ENCODE measurements around the gene CRYZ.

Gene CRYZ

DNA sequence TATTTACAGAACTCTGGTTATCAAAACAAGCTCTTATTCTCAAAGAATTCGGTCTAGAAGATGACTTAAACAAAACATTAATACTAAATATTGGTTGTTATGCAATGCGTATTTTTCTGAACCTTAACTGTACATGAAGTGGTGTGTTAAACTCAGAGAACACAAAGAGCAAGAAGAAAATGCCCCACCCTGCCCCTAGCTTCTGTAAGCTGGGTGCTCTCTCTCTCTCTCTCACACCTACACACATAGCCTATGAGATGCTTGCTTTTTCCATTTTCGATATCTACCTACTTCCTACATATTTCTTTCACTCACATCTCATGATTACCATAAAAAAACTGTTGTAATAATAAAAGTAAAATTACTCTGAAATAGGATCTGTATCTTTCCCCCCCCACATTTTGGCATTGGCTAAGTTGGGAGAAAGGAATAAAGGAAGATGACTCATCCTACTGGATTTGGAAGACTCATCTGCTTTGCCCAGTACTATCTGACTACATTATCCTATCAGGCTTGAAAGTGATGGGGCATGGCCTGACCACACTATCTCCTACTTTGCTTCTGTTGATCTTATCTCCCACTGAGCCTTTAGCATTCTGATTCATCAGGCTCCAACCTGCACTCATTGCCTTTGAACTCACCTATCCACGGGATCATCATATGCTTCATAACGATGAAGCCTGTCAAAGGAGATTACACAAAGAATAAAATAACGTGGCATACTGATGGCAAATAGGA lies 2.9 kb downstream of the CRYZ start:
- DNase-seq (ENCODE audit: low read depth): no peak

DNA sequence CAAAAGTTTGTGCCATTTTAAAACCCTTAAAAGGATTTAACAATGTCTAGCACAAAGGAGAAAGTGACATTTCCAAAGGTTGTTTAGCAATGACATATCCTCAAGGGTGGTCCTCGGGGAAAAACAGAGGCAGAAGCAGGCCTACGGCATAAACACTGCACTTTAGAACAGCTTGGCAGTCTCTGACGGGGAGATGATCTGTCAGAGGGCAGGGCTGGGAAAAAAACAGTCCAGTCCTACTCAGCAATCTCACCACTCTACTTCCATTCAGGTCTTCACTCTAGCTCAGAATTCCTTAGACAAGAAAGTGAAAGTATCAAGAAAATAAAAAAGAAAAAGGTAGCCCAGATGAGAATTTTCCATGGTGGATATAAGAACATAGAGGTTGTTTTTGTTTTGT lies 4.1 kb downstream of the CRYZ start:
- DNase-seq (ENCODE audit: low read depth): no peak

DNA sequence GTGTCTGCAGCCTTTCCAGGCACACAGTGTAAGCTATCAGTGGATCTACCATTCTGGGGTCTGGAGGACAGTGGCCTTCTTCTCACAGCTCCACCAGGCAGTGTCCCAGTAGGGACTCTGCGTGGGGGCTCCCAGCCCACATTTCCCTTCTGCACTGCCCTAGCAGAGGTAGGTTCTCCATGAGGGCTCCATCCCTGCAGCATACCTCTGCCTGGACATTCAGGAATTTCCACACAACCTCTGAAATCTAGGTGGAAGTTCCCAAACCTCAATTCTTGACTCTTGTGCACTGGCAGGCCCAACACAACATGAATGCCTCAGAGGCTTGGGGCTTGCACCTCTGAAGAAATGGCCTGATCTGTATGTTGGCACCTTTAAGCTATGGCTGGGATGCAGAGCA lies 6.8 kb downstream of the CRYZ start:
- DNase-seq (ENCODE audit: low read depth): no peak

DNA sequence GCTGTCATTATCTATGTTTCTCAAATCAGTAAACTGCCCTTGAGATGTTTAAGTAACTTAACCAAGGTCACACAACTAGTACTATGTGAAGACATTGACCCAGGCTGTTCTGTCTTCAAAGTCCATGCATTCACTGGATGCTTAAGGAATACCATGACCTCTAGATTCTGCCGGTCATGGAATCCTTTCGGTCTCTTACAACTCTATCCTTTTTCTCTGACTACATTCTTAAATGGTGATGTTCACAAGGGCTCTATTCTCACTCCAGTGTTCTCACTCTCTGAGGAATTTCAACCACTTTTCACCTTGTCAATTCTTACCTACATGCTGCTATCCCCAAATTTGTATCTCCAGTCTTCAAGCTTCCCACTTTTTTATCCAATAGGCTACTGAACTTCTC lies 15.2 kb downstream of the CRYZ start:
- DNase-seq (ENCODE audit: low read depth): no peak

DNA sequence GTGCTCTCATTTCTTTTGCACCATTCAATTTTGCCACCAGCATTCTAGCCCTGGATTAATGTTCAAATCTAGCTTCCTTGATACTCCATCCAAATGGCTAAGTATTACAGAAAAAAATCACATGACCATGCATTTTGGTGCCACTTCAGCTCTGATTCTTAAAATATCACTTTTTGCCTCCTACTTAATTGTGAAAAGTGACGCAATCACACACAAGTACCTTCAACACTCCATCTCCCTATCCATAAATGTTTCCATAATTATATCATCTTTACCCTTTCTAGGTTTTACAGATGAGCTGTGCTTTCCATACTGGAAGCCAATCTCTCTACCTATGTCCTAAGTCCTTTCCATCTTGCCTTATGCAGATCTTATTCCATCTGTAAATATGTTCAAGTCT lies 16.0 kb downstream of the CRYZ start:
- no peak for DNase-seq (ENCODE audit: low read depth)

DNA sequence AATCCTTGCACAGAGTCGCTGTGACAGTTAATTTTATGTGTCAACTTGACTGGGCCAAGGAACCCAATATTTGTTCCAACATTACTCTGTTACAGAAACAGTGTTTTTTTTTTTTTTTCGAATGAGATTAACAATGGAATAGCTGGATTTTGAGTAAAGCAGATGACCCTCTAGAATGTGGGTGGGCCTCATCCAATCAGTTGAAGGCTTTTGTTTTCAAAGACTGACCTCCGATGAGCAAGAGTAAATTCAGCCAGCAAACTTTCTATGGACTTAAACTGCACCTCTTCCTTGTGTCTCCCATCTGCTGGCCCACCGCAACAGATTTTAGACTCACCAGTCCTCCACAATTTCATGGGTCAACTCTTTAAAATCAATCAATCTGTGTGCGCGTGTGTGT lies 17.0 kb downstream of the CRYZ start:
- no peak for DNase-seq (ENCODE audit: low read depth)

DNA sequence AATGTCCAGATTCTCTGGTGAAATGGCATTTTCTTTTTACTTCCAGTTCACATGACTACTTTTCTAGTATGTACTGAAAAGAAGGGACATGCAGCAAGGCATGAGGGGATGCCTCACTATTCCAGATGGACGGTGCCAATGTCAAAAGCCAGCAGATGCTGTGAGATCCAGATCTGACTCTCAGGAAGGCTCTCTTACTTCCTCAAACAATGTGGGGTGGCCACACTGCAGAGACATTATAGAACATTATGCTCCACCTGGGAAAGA lies 17.7 kb downstream of the CRYZ start:
- DNase-seq (ENCODE audit: low read depth): no peak

DNA sequence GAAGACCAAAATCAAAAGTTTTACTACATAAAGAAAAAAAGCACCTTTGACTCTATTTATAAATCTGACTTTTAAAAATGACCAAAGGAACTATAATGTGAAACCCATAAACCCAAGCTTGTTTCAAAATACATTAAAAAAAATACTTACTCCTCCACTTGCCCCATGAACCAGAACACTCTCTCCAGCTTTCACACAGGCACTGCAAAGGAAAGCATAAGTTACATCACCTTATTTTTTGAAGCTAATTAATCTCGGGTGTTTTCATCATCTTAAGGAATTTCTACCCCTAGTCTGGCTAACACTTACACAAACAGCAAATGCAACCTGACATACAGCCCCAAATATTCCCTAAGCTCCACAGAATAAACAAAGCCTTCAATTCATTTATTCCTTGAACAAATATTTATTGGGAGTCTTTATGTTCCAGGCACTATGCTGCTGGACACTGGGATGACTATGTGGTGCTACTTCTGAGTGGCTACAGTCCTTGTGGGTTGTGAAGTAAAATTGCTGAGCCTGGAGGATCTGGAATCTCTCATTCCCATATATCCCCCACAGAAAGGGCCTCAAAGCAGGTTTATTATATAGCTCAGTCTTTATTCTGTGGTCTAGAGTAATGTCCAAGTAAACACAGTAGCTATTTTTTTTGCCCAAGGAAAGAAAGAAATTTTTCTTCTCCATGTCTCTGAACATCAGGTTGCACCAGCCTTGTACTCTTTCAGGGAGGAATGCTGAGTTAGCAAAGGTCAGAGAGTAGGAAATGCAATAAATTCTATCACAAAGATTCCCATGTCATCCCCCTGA lies 18.2 kb downstream of the CRYZ start:
- no peak for DNase-seq (ENCODE audit: low read depth)

DNA sequence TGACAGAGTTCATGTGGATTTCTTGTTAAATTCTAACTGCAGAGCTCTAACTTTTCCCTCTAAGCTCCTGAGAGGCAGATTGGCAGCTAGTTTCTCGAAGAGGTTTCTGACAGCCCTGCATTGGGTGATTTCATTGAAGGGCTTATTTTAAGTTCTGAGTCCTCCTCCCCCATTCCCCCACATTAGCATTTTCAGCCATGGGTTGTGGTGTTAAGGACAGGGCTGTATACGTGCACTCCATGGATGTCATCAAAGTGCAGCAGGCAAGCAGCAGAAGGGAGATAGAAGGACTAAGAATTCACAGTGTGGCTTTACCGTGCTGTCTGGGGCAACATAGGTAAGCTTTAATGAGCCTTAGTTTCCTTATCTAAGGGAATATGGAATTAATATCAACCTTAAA lies 19.0 kb downstream of the CRYZ start:
- no peak for DNase-seq (ENCODE audit: low read depth)

DNA sequence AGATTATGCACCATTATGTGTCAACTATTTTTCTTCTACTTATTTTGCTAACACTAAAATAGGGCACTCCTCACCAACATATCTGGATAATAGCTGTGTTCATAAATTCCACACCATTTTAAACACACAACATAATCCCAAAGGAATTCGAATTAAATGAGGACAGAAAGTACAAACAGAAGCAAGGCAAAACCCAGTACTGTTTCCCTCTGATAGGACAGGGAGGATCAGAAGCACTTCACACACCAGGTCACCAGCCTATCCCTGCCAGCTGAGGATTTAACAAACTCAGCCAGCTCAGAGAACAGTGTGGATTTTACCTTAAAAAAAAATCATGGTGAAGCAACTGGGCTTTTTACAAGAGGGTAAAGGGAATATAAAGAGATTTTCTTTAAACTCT lies 20.0 kb downstream of the CRYZ start:
- no peak for DNase-seq (ENCODE audit: low read depth)

DNA sequence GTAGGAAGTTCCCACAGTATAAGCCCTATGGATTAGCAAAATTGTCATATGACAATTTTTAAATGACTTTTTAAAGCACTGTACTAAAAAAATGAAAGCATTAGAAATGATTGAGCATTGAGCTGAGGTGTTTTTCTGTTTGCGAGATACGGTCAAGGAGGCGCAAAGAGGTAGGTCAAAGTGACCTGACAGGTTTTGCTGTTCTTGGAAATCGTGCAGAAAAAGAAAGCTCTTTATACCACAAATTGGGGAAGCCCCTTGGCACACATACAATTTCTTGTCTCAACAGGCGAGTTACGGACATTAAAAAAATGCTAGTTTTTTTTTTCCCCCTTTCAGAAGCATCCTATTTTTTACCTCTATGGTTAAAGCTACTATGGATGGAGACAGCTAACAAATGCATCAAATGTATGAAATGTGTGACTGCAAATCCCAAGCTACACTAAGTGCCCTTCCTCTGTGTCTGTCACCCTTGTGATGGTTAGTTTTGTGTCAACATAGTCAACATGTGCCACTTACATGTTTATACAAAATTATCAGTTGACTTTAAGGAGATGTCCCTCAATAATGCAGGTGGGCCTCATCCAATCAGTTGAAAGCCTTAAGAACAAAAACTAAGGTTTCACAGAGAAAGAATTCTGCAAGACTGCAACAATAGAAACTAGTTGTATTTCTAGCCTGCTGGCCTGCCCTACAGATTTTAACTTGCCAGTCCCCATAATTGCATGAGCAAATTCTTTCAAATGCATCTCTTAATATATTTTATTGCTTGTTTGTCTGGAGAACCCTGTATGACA lies 29.3 kb downstream of the CRYZ start:
- no peak for DNase-seq (ENCODE audit: low read depth)

DNA sequence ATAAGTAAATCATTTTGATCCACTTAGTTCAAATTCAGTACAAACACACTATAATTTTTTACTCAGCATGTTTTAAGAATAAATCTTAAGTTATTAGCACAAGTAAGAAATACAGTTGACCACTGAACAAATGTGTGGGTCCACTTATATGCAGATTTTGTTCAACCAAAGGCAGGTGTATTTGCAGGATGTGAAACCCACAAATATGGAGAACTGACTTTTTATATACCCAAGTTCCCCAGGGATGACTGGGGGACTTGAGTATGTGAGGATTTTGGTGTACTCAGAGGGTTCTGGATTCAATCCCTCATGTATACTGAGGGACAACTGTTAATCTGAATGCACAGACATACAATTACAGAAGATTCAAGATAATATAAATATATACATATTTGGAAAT lies 33.5 kb downstream of the CRYZ start:
- DNase-seq (ENCODE audit: low read depth): no peak

DNA sequence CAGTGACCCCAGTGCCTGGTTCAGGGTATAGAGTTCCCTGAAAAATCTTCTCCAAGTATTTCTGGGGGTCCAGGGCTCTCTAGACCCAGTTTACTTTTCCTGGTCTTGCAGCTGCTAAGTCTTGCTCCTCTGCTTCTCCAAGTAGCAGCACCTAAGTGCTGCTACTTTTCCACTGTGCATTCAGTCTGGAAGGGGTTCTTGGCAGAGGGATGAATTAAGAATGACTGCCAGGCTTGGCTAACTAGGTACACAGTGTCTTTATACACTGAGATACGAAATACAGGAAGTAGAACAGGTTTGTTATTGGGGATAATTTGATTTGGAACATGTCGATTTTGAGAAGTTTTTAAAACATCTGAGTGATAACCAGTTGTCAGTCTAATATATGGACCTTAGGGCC lies 35.0 kb downstream of the CRYZ start:
- no peak for DNase-seq (ENCODE audit: low read depth)

DNA sequence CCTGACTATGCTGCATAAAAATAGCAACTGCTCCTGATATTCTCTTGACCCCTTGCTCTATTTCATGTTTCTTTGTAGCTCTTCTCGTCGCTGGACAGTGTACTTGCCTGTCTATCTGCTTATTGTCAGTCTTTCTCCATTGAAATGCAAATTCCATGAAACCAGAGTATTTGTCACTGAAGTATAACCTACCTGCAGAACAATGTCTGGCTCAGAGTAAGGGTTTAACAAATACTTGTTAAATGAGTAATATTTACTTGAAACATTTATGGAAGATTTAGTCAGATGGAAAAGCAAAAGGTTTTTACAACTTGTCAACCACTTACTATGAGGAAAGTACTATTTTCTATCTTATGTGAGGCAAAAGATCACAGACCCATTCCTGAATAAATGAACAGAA lies 39.4 kb downstream of the CRYZ start:
- DNase-seq (ENCODE audit: low read depth): no peak

DNA sequence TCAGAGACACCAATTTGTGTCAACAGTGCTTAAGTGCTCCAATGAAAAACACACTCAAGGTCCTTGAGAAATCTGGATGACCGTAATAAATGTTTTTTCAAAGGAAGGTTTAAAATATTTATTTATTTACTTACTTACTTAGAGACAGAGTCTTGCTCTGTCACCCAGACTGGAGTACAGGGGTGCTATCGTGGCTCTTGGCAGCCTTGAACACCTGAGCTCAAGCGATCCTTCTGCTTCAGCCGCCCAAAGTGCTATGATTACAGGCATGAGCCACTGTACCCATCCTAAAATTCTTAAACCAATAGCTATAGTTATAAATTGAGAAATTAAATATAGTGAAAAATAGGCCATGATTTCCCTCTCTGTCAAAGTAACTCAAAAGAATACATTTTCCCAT lies 41.9 kb downstream of the CRYZ start:
- DNase-seq (ENCODE audit: low read depth): no peak

DNA sequence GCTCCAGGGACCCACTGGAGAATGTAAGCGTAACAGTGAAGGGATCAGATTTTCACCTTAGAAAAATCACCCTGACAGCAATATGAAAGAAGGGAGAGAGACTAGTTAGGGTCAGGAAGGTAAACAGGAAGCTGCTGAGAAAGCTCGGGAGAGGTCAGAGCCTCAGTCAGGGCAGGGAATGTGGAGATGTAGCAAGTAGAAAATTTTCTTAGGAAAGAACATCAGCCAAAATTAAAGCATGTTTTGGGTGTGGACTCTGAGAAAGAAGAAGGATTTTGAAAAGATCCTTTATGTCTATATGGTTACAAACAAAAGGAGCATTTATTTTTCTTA lies 42.5 kb downstream of the CRYZ start:
- no peak for DNase-seq (ENCODE audit: low read depth)

DNA sequence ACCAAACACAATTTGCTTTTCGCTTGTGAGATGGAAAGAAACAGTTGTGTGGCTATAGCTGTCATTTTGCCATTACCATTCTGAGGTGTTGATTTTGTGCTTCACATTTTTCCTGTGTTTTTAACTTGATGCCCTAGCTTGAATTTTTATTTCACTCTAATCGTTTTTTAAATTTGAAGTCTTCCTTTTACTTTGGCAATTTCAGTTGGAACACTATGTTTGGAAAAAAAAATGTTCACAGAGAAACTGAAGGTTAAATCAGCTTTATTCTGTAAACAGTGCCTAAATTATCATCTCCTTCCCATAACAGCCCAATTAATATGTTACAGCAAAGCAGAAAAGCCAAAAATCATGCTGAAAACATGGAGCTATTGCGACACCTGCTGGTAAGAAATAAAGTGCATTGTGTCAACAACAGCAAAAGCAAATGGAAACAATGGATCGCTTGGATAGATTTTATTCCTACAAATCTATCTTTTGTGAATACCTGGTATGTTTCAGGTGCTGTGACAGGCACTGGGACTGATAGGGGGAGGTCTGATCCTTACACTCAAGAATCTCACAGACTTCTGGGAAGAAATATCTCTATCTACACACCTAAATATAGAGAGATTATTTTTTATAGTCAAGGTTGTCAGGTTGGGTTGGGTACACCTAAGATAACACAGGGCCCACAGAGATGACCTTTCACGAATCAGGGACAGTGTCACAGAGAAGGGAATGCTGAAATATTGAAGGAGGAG lies 43.1 kb downstream of the CRYZ start:
- DNase-seq (ENCODE audit: low read depth): no peak

DNA sequence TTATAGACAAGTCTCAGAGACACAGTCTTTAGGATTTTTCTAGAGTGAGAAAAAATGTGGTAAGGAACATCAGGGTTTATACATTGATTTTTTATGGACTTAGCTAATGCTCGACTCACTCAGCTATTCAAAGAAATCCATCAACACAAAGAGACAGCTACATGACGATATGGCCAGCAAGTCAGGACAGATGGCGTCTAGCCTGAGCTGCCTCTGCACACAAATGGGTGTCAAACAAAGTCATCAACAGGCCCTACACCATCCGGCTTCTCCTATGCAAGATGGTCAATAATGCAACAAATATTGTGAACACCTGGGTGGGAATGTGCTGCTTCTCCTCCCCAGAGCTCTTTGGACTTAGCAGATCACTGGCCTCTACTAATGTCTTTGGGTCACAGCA lies 45.9 kb downstream of the CRYZ start:
- no peak for DNase-seq (ENCODE audit: low read depth)

DNA sequence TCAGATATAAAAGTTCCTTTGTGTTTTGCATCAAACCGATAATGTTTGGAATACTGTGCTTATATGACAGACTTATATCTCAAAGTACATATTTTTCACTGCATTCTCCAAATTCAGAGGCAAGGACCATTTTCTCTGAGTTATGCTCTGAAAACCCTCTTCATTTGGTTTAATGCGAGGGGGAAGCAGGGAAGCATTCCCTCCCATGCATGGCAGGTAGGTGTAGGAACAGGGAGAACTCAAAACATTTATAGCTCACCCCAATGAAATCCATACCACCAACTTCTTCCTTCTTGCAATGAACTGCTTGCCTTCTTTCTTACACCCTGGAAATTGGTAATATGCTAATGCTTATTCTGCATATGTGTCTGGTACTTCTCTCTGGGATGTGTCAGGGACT lies 48.5 kb downstream of the CRYZ start:
- DNase-seq (ENCODE audit: low read depth): no peak

DNA sequence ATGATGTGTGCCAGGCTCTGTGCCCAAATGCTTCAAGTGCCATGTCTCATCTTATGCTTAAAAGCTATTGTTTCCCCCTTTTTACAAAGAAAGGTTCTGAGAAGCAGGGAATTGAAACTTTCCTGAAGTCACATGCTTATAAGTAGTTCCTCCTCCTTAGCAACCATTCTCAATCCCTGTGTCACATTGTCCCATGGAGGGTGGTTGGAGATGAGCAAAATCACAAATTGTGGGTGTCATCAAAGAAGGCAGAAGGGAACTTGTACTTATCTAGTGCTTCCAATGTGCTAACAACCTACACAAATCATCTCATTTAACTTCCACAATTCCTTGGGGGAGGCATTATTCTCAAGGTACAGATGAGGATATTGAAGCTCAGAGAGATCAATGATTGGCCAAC lies 49.2 kb downstream of the CRYZ start:
- DNase-seq (ENCODE audit: low read depth): no peak

DNA sequence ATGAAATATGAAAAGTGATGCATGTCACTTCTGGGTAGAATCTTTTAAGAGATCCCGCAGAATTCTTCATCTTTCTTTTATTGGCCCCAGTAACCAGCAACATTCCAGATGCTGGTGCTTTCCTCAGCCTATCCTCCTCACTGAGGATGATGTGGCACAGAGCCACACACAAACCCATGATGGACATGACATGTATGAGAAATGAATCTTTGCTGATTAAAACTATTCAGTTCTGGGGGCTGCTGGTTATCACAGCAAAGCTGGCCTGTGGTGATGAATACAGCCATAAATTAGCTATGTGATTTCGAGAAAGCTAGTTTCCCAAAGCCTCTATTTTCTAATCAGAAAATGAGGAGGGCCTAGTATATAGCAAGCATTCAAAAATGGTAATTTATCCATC lies 51.0 kb downstream of the CRYZ start:
- DNase-seq (ENCODE audit: low read depth): no peak

DNA sequence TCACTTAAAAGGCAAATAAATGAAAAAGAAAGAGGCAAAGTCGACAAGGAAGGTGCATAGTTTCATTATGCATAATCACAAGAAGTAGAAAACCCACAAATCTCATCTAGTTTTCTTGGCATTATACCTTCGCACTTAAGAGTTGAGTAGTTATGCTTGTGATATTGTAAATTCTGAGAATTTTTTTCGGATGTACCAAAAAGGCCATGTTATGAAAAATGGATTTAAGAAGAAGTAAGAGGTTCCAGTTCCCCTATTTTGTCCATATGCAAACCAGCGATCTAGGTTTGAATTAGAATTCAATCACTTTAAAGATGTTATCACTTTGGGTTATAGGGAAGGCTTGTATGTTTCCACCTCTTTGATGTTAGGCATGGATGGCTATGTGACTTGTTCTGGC lies 51.4 kb downstream of the CRYZ start:
- no peak for DNase-seq (ENCODE audit: low read depth)

DNA sequence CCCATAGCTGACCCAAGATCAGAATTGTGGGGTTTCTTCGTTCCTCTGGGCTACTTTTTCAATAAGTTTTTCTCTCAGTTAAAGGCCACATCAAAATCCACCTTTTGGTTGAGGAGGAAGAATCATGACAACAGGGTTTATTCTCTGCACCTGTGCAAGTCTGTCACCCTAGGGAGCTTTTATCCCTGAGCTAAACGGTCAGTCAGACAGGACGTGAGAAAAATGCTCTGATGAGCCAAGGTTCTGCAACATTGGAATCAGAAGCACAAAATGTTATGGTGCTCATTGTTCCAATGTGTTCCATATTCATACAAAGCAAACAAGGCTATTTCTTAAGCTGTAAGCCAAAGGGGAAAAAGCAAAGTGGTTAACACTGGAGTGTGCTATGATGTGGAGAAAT lies 51.8 kb downstream of the CRYZ start:
- DNase-seq (ENCODE audit: low read depth): no peak
